ENCODE measurements around the gene DNAH1.

DNAH1 gene

GRCh38 chr3:52408466-52408865 is 92.3 kb downstream of the DNAH1 start:
- peak overlapping the region; percentile 89 for H3K4me3 Mint-ChIP-seq
- peaks cover 31% of the 10 kb centered on the region for H3K4me1 Mint-ChIP-seq
- H3K27me3 Mint-ChIP-seq = no peaks in the 10 kb centered on the region
- DNase-seq = no peak
- no peaks in the 10 kb centered on the region for H3K9me3 Mint-ChIP-seq
- no peak for ATAC-seq
- H3K36me3 Mint-ChIP-seq (ENCODE audit: low read depth) = peaks cover 23% of the 10 kb centered on the region
- H3K27ac Mint-ChIP-seq = peak overlapping the region; percentile 89

- ATAC-seq = no peak
- Mint-ChIP-seq H3K4me3 (no peak overlapping the region), H3K9me3 (no peaks in the 10 kb centered on the region), H3K4me1 (peaks cover 19% of the 10 kb centered on the region), H3K36me3 (ENCODE audit: low read depth) (peaks cover 7% of the 10 kb centered on the region), H3K27ac (no peak overlapping the region), H3K27me3 (no peaks in the 10 kb centered on the region)
- DNase-seq = no peak
These were observed 99.7 kb downstream of the DNAH1 start for GRCh38 chr3:52415800-52416199.

GRCh38 chr3:52420388-52420787 is 104.3 kb downstream of the DNAH1 start:
- Mint-ChIP-seq H3K27ac (no peak overlapping the region), H3K9me3 (no peaks in the 10 kb centered on the region), H3K27me3 (no peaks in the 10 kb centered on the region), H3K4me1 (peaks cover 1% of the 10 kb centered on the region), H3K4me3 (no peak overlapping the region), H3K36me3 (ENCODE audit: low read depth) (peaks cover 3% of the 10 kb centered on the region)
- ATAC-seq (no peak), DNase-seq (no peak)

- ATAC-seq (no peak), DNase-seq (no peak)
- H3K4me1 Mint-ChIP-seq = no peaks in the 10 kb centered on the region
- no peak overlapping the region for H3K27ac Mint-ChIP-seq
- no peaks in the 10 kb centered on the region for H3K9me3 Mint-ChIP-seq
- no peaks in the 10 kb centered on the region for H3K27me3 Mint-ChIP-seq
- no peaks in the 10 kb centered on the region for H3K36me3 Mint-ChIP-seq (ENCODE audit: low read depth)
- no peak overlapping the region for H3K4me3 Mint-ChIP-seq
These were observed 106.5 kb downstream of the DNAH1 start for GRCh38 chr3:52422669-52423068.

- no peak for ATAC-seq
These were observed 107.1 kb downstream of the DNAH1 start for GRCh38 chr3:52423173-52423572.

GRCh38 chr3:52428151-52429005 is 112.3 kb downstream of the DNAH1 start:
- H3K4me3 Mint-ChIP-seq = no peak overlapping the region
- H3K9me3 Mint-ChIP-seq = no peaks in the 10 kb centered on the region
- no peaks in the 10 kb centered on the region for H3K4me1 Mint-ChIP-seq
- no peaks in the 10 kb centered on the region for H3K36me3 Mint-ChIP-seq (ENCODE audit: low read depth)
- H3K27ac Mint-ChIP-seq = no peak overlapping the region
- peak; percentile 32 for DNase-seq
- ATAC-seq = peak; percentile 83
- H3K27me3 Mint-ChIP-seq = no peaks in the 10 kb centered on the region

More at GRCh38 chr3:52423173-52423572, 107.1 kb downstream of the DNAH1 start:
- H3K27ac Mint-ChIP-seq = no peak overlapping the region
- no peaks in the 10 kb centered on the region for H3K36me3 Mint-ChIP-seq (ENCODE audit: low read depth)
- no peaks in the 10 kb centered on the region for H3K4me1 Mint-ChIP-seq
- H3K9me3 Mint-ChIP-seq = no peaks in the 10 kb centered on the region
- no peaks in the 10 kb centered on the region for H3K27me3 Mint-ChIP-seq
- H3K4me3 Mint-ChIP-seq = no peak overlapping the region
- DNase-seq = no peak

- Mint-ChIP-seq H3K27me3 (no peaks in the 10 kb centered on the region), H3K9me3 (no peaks in the 10 kb centered on the region), H3K4me3 (no peak overlapping the region), H3K36me3 (ENCODE audit: low read depth) (no peaks in the 10 kb centered on the region), H3K27ac (no peak overlapping the region), H3K4me1 (no peaks in the 10 kb centered on the region)
- ATAC-seq (no peak), DNase-seq (no peak)
These were observed 112.9 kb downstream of the DNAH1 start for GRCh38 chr3:52429031-52429430.

GRCh38 chr3:52429779-52430415 is 113.8 kb downstream of the DNAH1 start:
- ATAC-seq (no peak), DNase-seq (no peak)
- no peaks in the 10 kb centered on the region for H3K27me3 Mint-ChIP-seq
- no peaks in the 10 kb centered on the region for H3K4me1 Mint-ChIP-seq
- H3K4me3 Mint-ChIP-seq = no peak overlapping the region
- H3K9me3 Mint-ChIP-seq = no peaks in the 10 kb centered on the region
- no peak overlapping the region for H3K27ac Mint-ChIP-seq
- no peaks in the 10 kb centered on the region for H3K36me3 Mint-ChIP-seq (ENCODE audit: low read depth)

GRCh38 chr3:52430416-52430810 is 114.3 kb downstream of the DNAH1 start:
- no peaks in the 10 kb centered on the region for H3K36me3 Mint-ChIP-seq (ENCODE audit: low read depth)
- DNase-seq = no peak

GRCh38 chr3:52431459-52432223 is 115.5 kb downstream of the DNAH1 start:
- Mint-ChIP-seq H3K9me3 (no peaks in the 10 kb centered on the region), H3K36me3 (ENCODE audit: low read depth) (no peaks in the 10 kb centered on the region), H3K4me3 (no peak overlapping the region), H3K27me3 (no peaks in the 10 kb centered on the region), H3K27ac (no peak overlapping the region), H3K4me1 (no peaks in the 10 kb centered on the region)
- DNase-seq = no peak
- ATAC-seq = no peak

More at GRCh38 chr3:52430416-52430810, 114.3 kb downstream of the DNAH1 start:
- Mint-ChIP-seq H3K4me3 (no peak overlapping the region), H3K4me1 (no peaks in the 10 kb centered on the region), H3K9me3 (no peaks in the 10 kb centered on the region), H3K27me3 (no peaks in the 10 kb centered on the region), H3K27ac (no peak overlapping the region)
- ATAC-seq = no peak

GRCh38 chr3:52432225-52432624 is 116.1 kb downstream of the DNAH1 start:
- no peaks in the 10 kb centered on the region for H3K4me1 Mint-ChIP-seq
- no peak overlapping the region for H3K4me3 Mint-ChIP-seq
- no peaks in the 10 kb centered on the region for H3K9me3 Mint-ChIP-seq
- no peak for ATAC-seq
- no peak for DNase-seq
- no peak overlapping the region for H3K27ac Mint-ChIP-seq
- H3K36me3 Mint-ChIP-seq (ENCODE audit: low read depth) = no peaks in the 10 kb centered on the region
- H3K27me3 Mint-ChIP-seq = no peaks in the 10 kb centered on the region

GRCh38 chr3:52432691-52433141 is 116.6 kb downstream of the DNAH1 start:
- no peak overlapping the region for H3K27ac Mint-ChIP-seq
- no peaks in the 10 kb centered on the region for H3K36me3 Mint-ChIP-seq (ENCODE audit: low read depth)
- DNase-seq (no peak), ATAC-seq (no peak)
- H3K4me3 Mint-ChIP-seq = no peak overlapping the region
- no peaks in the 10 kb centered on the region for H3K4me1 Mint-ChIP-seq
- H3K27me3 Mint-ChIP-seq = no peaks in the 10 kb centered on the region
- no peaks in the 10 kb centered on the region for H3K9me3 Mint-ChIP-seq

GRCh38 chr3:52433328-52433995 is 117.3 kb downstream of the DNAH1 start:
- Mint-ChIP-seq H3K4me1 (no peaks in the 10 kb centered on the region), H3K36me3 (ENCODE audit: low read depth) (no peaks in the 10 kb centered on the region), H3K9me3 (no peaks in the 10 kb centered on the region), H3K4me3 (no peak overlapping the region), H3K27me3 (no peaks in the 10 kb centered on the region), H3K27ac (no peak overlapping the region)
- no peak for DNase-seq
- ATAC-seq = no peak

- ATAC-seq = no peak
- no peaks in the 10 kb centered on the region for H3K4me1 Mint-ChIP-seq
- H3K9me3 Mint-ChIP-seq = no peaks in the 10 kb centered on the region
- no peak overlapping the region for H3K4me3 Mint-ChIP-seq
- H3K27ac Mint-ChIP-seq = no peak overlapping the region
- DNase-seq = no peak
- H3K36me3 Mint-ChIP-seq (ENCODE audit: low read depth) = no peaks in the 10 kb centered on the region
- H3K27me3 Mint-ChIP-seq = no peaks in the 10 kb centered on the region
These were observed 117.9 kb downstream of the DNAH1 start for GRCh38 chr3:52433996-52434479.
